Kidney (tissue), 14 donors: Measurements from ENCODE around the gene HNF1B. TPM values are rescaled to one million over a fixed set of nuclear protein-coding genes. Genes with fewer than 3 reads are reported as not detected.

Source experiments
- DNase-seq, 5 donors: peaks; one replicate each; pipeline ENCODE4 v3.0.0-alpha.2; 2013 to 2020
- FAIRE-seq: peaks from 2 replicates; lab custom pipeline; 2012; peaks lifted over from hg19 to GRCh38; lab: Jason Lieb, UNC
- H3K27ac ChIP-seq, 2 donors: one replicate each; pipeline ENCODE4 v1.7.0; 2013; ENCODE audit warnings: low read depth in 2 of 2, low read length in 2 of 2, inconsistent platforms in 1 of 2
- H3K27me3 ChIP-seq: one replicate; pipeline ENCODE4 v1.7.1; 2013; ENCODE audit warnings: low read length, inconsistent platforms; ENCODE audit not compliant: control insufficient read depth, insufficient read depth
- H3K36me3 ChIP-seq, 3 donors: one replicate each; pipeline versions ENCODE4 v1.7.0 to v1.7.1; 2013; ENCODE audit warnings: low read length in 3 of 3, control low read depth in 1 of 3, inconsistent platforms in 1 of 3; ENCODE audit not compliant: insufficient read depth in 3 of 3, control insufficient read depth in 2 of 3
- H3K4me1 ChIP-seq, 3 donors: one replicate each; pipeline versions ENCODE4 v1.7.0 to v1.7.1; 2013; ENCODE audit warnings: low read length in 3 of 3, inconsistent platforms in 1 of 3, low read depth in 1 of 3; ENCODE audit not compliant: control insufficient read depth in 2 of 3, insufficient read depth in 2 of 3
- H3K4me3 ChIP-seq, 3 donors: one replicate each; pipeline versions ENCODE4 v1.7.0 to v1.8.1; 2013; ENCODE audit warnings: low read length in 3 of 3, control low read depth in 1 of 3, inconsistent platforms in 1 of 3
- H3K9ac ChIP-seq, 3 donors: one replicate each; pipeline versions ENCODE4 v1.7.0 to v1.7.1; 2013; ENCODE audit warnings: low read length in 3 of 3, control low read depth in 1 of 3, inconsistent platforms in 1 of 3
- H3K9me3 ChIP-seq, 3 donors: one replicate each; pipeline versions ENCODE4 v1.7.0 to v1.7.1; 2013; ENCODE audit warnings: low read length in 3 of 3, control low read depth in 1 of 3, inconsistent platforms in 1 of 3; ENCODE audit not compliant: control insufficient read depth in 2 of 3, insufficient read depth in 1 of 3
- CTCF ChIP-seq: IDR thresholded peaks from 3 replicates; pipeline ENCODE4 v1.5.1; 2012; ENCODE audit warnings: mild to moderate bottlenecking, moderate library complexity, borderline replicate concordance; ENCODE audit not compliant: insufficient read depth; ENCODE audit errors: extremely low read depth
- intact Hi-C: fragments of 100-400 bp; cut with DNase I; formaldehyde crosslinking; loops from one replicate; pipeline ENCODE4 v1.11.1; 2022
- polyA plus RNA-seq: library from polyadenylated mRNA; stranded (reverse); fragments of 350-450 nt; fragmentation: Illumina TruSeq; extraction: RNeasy Lipid Tissue Mini Kit (QIAGEN cat#74804); gene quantifications from one replicate; pipeline ENCODE4 v1.2.3, GENCODE V29; 2014; ENCODE audit warnings: low read depth, low replicate concordance; ENCODE audit not compliant: insufficient read depth
- total RNA-seq: library from RNA; stranded (reverse); fragmentation: NEBNext Ultra II Directional; extraction: Animal tissue kit (Norgen Biotek cat#: 25700); gene quantifications from one replicate; pipeline ENCODE4 v1.2.1, GENCODE V29; 2021
- donor health status: control.
- donor health status: control.
- donor health status: control.
- donor health status: control.
- donor health status: control.
- donor health status: DM: yes; HTN: yes; CAD: no.
- donor health status: Normal renal cell carcinoma (clear cell type).

Gene HNF1B
- total and polyA plus RNA-seq, 2 donors from 2014 or later: 84.1 to 185 TPM

- TF ChIP-seq CTCF: no peak
- FAIRE-seq (no peak), DNase-seq (no peak)
- intact Hi-C loops: no loop called here
- H3K9ac ChIP-seq: no peak overlapping the region
- H3K4me3 ChIP-seq: no peak overlapping the region
- H3K4me1 ChIP-seq: peaks cover 0 to 9% (median 3%) of the 10 kb centered on the region in 3 donors
- H3K9me3 ChIP-seq: no peaks in the 10 kb centered on the region
- H3K36me3 ChIP-seq: no peaks in the 10 kb centered on the region
- H3K27me3 ChIP-seq: no peaks in the 10 kb centered on the region
- H3K27ac ChIP-seq: peak overlapping the region in 1 of 2 donors; percentile 35
These were observed 9.5 kb upstream of the HNF1B start for GRCh38 chr17:37754363-37754762.

- FAIRE-seq (no peak), DNase-seq (no peak)
- Histone ChIP-seq H3K27me3 (peaks cover 2% of the 10 kb centered on the region), H3K4me1 (peaks cover 0 to 8% (median 3%) of the 10 kb centered on the region in 3 donors), H3K9ac (no peak overlapping the region), H3K9me3 (no peaks in the 10 kb centered on the region), H3K36me3 (no peaks in the 10 kb centered on the region), H3K27ac (peak overlapping the region; percentile 4 to 44), H3K4me3 (no peak overlapping the region)
- no peak for TF ChIP-seq CTCF
- intact Hi-C loops: no loop called here
These were observed 7.6 kb upstream of the HNF1B start for GRCh38 chr17:37752482-37752881.

GRCh38 chr17:37750768-37751475 is 6.1 kb upstream of the HNF1B start:
- no peaks in the 10 kb centered on the region for H3K9me3 ChIP-seq
- DNase-seq: no peak
- TF ChIP-seq CTCF: no peak
- H3K4me1 ChIP-seq: peaks cover 0 to 8% (median 5%) of the 10 kb centered on the region in 3 donors
- peak overlapping the region in 1 of 2 donors; percentile 20 for H3K27ac ChIP-seq
- no peaks in the 10 kb centered on the region for H3K36me3 ChIP-seq
- peak overlapping the region in 1 of 3 donors; percentile 7 for H3K4me3 ChIP-seq
- H3K9ac ChIP-seq: peak overlapping the region in 1 of 3 donors; percentile 31
- FAIRE-seq: no peak
- peaks cover 2% of the 10 kb centered on the region for H3K27me3 ChIP-seq
- intact Hi-C loops: no loop called here
